K562 (cell line): ENCODE results near the gene ATF4. TPM values are rescaled to one million over a fixed set of nuclear protein-coding genes. Genes with fewer than 3 reads are reported as not detected.

Source experiments
- CEBPG ChIP-seq, 3 experiments: fragments of 200-800 bp in 1 of 3; sonication (Bioruptor generic) in 1 of 3; sonication (generic) in 1 of 3; formaldehyde crosslinking in 1 of 3; IDR thresholded peaks in 2 of 3; conservative IDR thresholded peaks in 1 of 3; 2 replicates each; pipeline versions ENCODE4 v1.6.1 to v1.8.0; 2016 to 2022; ENCODE audit warnings: missing compliant biosample characterization in 2 of 3, missing genetic modification characterization in 2 of 3, mild to moderate bottlenecking in 1 of 3, missing genetic modification reagents in 1 of 3
- KLF1 ChIP-seq: fragments of 450-650 bp; IDR thresholded peaks from 2 replicates; pipeline ENCODE4 v1.6.1; 2016; ENCODE audit warnings: missing genetic modification characterization, missing compliant biosample characterization
- NBN ChIP-seq: fragments of 450-650 bp; IDR thresholded peaks from 2 replicates; pipeline ENCODE4 v1.6.1; 2016; ENCODE audit warnings: low read depth, mild to moderate bottlenecking
- SAFB2 ChIP-seq: fragments of 200-400 bp; formaldehyde crosslinking; IDR thresholded peaks from 2 replicates; pipeline ENCODE4 v1.6.1; 2018; ENCODE audit warnings: borderline replicate concordance, low read length, low read depth, moderate library complexity; ENCODE audit not compliant: severe bottlenecking
- ZC3H4 ChIP-seq: sonication (generic); formaldehyde crosslinking; IDR thresholded peaks from 2 replicates; pipeline ENCODE4 v1.9.0; 2021; ENCODE audit warnings: missing genetic modification reagents, borderline replicate concordance
- ZNF707 ChIP-seq: fragments of 250-450 bp; sonication (Bioruptor Pico); conservative IDR thresholded peaks from 2 replicates; pipeline ENCODE4 v1.8.0; 2022; ENCODE audit warnings: inconsistent platforms, mild to moderate bottlenecking, moderate library complexity
- ZNF717 ChIP-seq: fragments of 250-450 bp; sonication (Bioruptor Pico); IDR thresholded peaks from 2 replicates; pipeline ENCODE4 v1.5.0; 2021
- ZNF830 ChIP-seq: fragments of 250-450 bp; sonication (Bioruptor Pico); IDR thresholded peaks from 2 replicates; pipeline ENCODE4 v1.5.0; 2021; ENCODE audit warnings: mild to moderate bottlenecking
- polyA plus RNA-seq, 8 experiments: library from polyadenylated mRNA; depleted of rRNA in 4 of 8; stranded (reverse) in 5 of 8; unstranded in 3 of 8; fragments of >200 nt; fragmentation: Nextera tagmentation in 2 of 8; fragmentation: Illumina TruSeq in 1 of 8; extraction: Ambion mirVana in 2 of 8; extraction: Trizol in 1 of 8; gene quantifications; 2 replicates each; pipeline versions ENCODE4 v1.2.1 to v1.2.3, GENCODE V29; 2011 to 2014; ENCODE audit warnings: inconsistent platforms in 1 of 8, missing spikeins in 1 of 8
- total RNA-seq, 7 experiments: library from RNA; depleted of rRNA in 6 of 7; stranded (reverse); fragments of >200 nt in 6 of 7; fragmentation: Illumina TruSeq in 2 of 7; extraction: Trizol in 2 of 7; gene quantifications; 2 replicates each; pipeline versions ENCODE4 v1.2.1 to v1.2.3, GENCODE V29; 2011 to 2021; ENCODE audit warnings: low replicate concordance in 1 of 7
- TF ChIP-seq, protein P1 (sequence below), 2 experiments: fragments of 450-650 bp; IDR thresholded peaks; 2 replicates each; pipeline ENCODE4 v1.6.1; 2018; ENCODE audit warnings: mild to moderate bottlenecking in 2 of 2, low read depth in 1 of 2; ENCODE audit not compliant: partially characterized antibody in 2 of 2
- TF ChIP-seq, protein P2 (sequence below): conservative IDR thresholded peaks from 2 replicates; pipeline ENCODE4 v1.6.1; 2011; ENCODE audit warnings: low read depth, mild to moderate bottlenecking, low read length; ENCODE audit not compliant: control insufficient read depth
- TF ChIP-seq, protein P3 (sequence below): fragments of 250-450 bp; sonication (Bioruptor Pico); IDR thresholded peaks from 2 replicates; pipeline ENCODE4 v1.8.0; 2021; ENCODE audit warnings: moderate library complexity, mild to moderate bottlenecking, inconsistent platforms
- TF ChIP-seq, protein P4 (sequence below): fragments of 450-650 bp; formaldehyde crosslinking; IDR thresholded peaks from 2 replicates; pipeline ENCODE4 v1.4.0; 2020; ENCODE audit warnings: mild to moderate bottlenecking, moderate library complexity

The ATF4 gene
- total and polyA plus RNA-seq, 9 of the 15 experiments (the other 6 are each of a cell fraction or from before 2014, with no cell fraction given) = 93.1 to 723 (median 355) TPM

- TF ChIP-seq, protein P1, sequence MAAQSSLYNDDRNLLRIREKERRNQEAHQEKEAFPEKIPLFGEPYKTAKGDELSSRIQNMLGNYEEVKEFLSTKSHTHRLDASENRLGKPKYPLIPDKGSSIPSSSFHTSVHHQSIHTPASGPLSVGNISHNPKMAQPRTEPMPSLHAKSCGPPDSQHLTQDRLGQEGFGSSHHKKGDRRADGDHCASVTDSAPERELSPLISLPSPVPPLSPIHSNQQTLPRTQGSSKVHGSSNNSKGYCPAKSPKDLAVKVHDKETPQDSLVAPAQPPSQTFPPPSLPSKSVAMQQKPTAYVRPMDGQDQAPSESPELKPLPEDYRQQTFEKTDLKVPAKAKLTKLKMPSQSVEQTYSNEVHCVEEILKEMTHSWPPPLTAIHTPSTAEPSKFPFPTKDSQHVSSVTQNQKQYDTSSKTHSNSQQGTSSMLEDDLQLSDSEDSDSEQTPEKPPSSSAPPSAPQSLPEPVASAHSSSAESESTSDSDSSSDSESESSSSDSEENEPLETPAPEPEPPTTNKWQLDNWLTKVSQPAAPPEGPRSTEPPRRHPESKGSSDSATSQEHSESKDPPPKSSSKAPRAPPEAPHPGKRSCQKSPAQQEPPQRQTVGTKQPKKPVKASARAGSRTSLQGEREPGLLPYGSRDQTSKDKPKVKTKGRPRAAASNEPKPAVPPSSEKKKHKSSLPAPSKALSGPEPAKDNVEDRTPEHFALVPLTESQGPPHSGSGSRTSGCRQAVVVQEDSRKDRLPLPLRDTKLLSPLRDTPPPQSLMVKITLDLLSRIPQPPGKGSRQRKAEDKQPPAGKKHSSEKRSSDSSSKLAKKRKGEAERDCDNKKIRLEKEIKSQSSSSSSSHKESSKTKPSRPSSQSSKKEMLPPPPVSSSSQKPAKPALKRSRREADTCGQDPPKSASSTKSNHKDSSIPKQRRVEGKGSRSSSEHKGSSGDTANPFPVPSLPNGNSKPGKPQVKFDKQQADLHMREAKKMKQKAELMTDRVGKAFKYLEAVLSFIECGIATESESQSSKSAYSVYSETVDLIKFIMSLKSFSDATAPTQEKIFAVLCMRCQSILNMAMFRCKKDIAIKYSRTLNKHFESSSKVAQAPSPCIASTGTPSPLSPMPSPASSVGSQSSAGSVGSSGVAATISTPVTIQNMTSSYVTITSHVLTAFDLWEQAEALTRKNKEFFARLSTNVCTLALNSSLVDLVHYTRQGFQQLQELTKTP (IDR thresholded peaks at IDR 0.05; ENCODE audit: low read depth in 1 of 2, partially characterized antibody in 2 of 2) = no peak
- no peak for TF ChIP-seq ZNF830 (CRISPR knock-in tag)
- TF ChIP-seq, protein P2, sequence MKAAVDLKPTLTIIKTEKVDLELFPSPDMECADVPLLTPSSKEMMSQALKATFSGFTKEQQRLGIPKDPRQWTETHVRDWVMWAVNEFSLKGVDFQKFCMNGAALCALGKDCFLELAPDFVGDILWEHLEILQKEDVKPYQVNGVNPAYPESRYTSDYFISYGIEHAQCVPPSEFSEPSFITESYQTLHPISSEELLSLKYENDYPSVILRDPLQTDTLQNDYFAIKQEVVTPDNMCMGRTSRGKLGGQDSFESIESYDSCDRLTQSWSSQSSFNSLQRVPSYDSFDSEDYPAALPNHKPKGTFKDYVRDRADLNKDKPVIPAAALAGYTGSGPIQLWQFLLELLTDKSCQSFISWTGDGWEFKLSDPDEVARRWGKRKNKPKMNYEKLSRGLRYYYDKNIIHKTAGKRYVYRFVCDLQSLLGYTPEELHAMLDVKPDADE = no peak
- TF ChIP-seq, protein P3, sequence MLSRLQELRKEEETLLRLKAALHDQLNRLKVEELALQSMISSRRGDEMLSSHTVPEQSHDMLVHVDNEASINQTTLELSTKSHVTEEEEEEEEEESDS = no peak
- TF ChIP-seq ZNF717 (CRISPR knock-in tag) = no peak
- no peak for TF ChIP-seq KLF1 (tag)
- no peak for TF ChIP-seq NBN
- TF ChIP-seq CEBPG (CRISPR knock-in tag; IDR thresholded peaks at IDR 0.05) = no peak
- TF ChIP-seq CEBPG (tag; conservative IDR thresholded peaks at IDR 0.05 in 1 of 2, IDR thresholded peaks at IDR 0.05 in 1 of 2) = no peak
- TF ChIP-seq, protein P4, sequence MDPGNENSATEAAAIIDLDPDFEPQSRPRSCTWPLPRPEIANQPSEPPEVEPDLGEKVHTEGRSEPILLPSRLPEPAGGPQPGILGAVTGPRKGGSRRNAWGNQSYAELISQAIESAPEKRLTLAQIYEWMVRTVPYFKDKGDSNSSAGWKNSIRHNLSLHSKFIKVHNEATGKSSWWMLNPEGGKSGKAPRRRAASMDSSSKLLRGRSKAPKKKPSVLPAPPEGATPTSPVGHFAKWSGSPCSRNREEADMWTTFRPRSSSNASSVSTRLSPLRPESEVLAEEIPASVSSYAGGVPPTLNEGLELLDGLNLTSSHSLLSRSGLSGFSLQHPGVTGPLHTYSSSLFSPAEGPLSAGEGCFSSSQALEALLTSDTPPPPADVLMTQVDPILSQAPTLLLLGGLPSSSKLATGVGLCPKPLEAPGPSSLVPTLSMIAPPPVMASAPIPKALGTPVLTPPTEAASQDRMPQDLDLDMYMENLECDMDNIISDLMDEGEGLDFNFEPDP = no peak
- no peak for TF ChIP-seq ZC3H4 (CRISPR knock-in tag)
- TF ChIP-seq SAFB2 = no peak
- TF ChIP-seq ZNF707 (CRISPR knock-in tag) = no peak
Measured at GRCh38 chr22:39519681-39520225, 609 bp upstream of the ATF4 start (continued).
